Suprapubic skin (tissue), 4 donors: Measurements from ENCODE around the gene C11orf68.

Source experiments
- CTCF ChIP-seq, 2 donors: fragments of 200-600 bp in 1 of 2; fragments of 450-650 bp in 1 of 2; sonication (generic) in 1 of 2; IDR thresholded peaks; one replicate each; pipeline ENCODE4 v1.5.1; 2016 to 2019; ENCODE audit warnings: antibody characterized with exemption in 2 of 2, mild to moderate bottlenecking in 1 of 2, moderate library complexity in 1 of 2
- EP300 ChIP-seq: sonication (generic); formaldehyde crosslinking; IDR thresholded peaks from one replicate; pipeline ENCODE4 v1.6.1; 2017; ENCODE audit warnings: antibody characterized with exemption
- POLR2A ChIP-seq, 2 donors: fragments of 450-650 bp; IDR thresholded peaks; one replicate each; pipeline ENCODE4 v1.6.1; 2017; ENCODE audit warnings: antibody characterized with exemption in 2 of 2, mild to moderate bottlenecking in 2 of 2, moderate library complexity in 2 of 2
- POLR2AphosphoS5 ChIP-seq, 3 donors: sonication (generic); formaldehyde crosslinking; IDR thresholded peaks; one replicate each; pipeline ENCODE4 v1.6.1; 2017; ENCODE audit warnings: antibody characterized with exemption in 3 of 3

- TF ChIP-seq CTCF (IDR thresholded peaks at IDR 0.05): no peak
- no peak for TF ChIP-seq POLR2A (IDR thresholded peaks at IDR 0.05)
- TF ChIP-seq POLR2AphosphoS5 (IDR thresholded peaks at IDR 0.05): no peak
- no peak for TF ChIP-seq EP300
Observed at GRCh38 chr11:65932558-65932919, 13.7 kb upstream of the C11orf68 start.
